Mucosa of rectum (tissue), 2 donors: ENCODE results near the gene PREPL.
A peak's percentile ranks its signal among the peaks of the same experiment; 100 is the strongest.
"Not testable (repeated sequence)": the region's sequence is repeated elsewhere in the genome, so short reads cannot be mapped to it uniquely, and the experiment has no call there.

Source experiments
- H3K27ac ChIP-seq, 2 donors: one replicate each; pipeline ENCODE4 v1.7.0; 2013; ENCODE audit warnings: inconsistent platforms in 2 of 2, low read depth in 2 of 2, low read length in 2 of 2
- H3K27me3 ChIP-seq, 2 donors: one replicate each; pipeline ENCODE4 v1.7.0; 2013; ENCODE audit warnings: low read length in 2 of 2; ENCODE audit not compliant: control insufficient read depth in 2 of 2, insufficient read depth in 2 of 2
- H3K36me3 ChIP-seq, 2 donors: one replicate each; pipeline ENCODE4 v1.7.0; 2013; ENCODE audit warnings: low read length in 2 of 2; ENCODE audit not compliant: control insufficient read depth in 2 of 2, insufficient read depth in 2 of 2
- H3K4me1 ChIP-seq, 2 donors: one replicate each; pipeline ENCODE4 v1.7.0; 2013; ENCODE audit warnings: low read length in 2 of 2, mild to moderate bottlenecking in 1 of 2; ENCODE audit not compliant: control insufficient read depth in 2 of 2, insufficient read depth in 2 of 2
- H3K4me3 ChIP-seq, 2 donors: one replicate each; pipeline ENCODE4 v1.7.0; 2013; ENCODE audit warnings: low read length in 2 of 2
- H3K9ac ChIP-seq, 2 donors: one replicate each; pipeline ENCODE4 v1.7.0; 2013; ENCODE audit warnings: low read length in 2 of 2, low read depth in 1 of 2, mild to moderate bottlenecking in 1 of 2
- H3K9me3 ChIP-seq, 2 donors: one replicate each; pipeline ENCODE4 v1.7.0; 2013; ENCODE audit warnings: low read length in 2 of 2; ENCODE audit not compliant: control insufficient read depth in 2 of 2
- donor health status: healthy.
- donor health status: Normal muscosa, but diverticular disease.

PREPL gene

DNA sequence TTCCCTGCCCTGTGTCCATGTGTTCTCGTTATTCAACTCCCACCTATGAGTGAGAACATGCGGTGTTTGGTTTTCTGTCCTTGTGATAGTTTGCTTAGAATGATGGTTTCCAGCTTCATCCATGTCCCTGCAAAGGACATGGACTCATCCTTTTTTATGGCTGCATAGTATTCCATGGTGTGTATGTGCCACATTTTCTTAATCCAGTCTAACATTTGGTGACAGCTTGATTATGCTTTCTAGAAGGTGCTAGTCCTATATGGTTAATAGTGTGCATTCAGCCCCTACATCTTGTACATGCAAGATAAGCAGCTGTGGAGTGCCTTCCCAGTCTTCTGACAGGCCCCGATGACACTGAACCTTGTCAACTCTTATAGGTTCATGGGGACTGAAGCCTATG lies 57.5 kb downstream of the PREPL start:
- not testable (repeated sequence) for H3K36me3 ChIP-seq, H3K9me3 ChIP-seq, H3K27me3 ChIP-seq, H3K9ac ChIP-seq, H3K4me1 ChIP-seq, H3K4me3 ChIP-seq, H3K27ac ChIP-seq

DNA sequence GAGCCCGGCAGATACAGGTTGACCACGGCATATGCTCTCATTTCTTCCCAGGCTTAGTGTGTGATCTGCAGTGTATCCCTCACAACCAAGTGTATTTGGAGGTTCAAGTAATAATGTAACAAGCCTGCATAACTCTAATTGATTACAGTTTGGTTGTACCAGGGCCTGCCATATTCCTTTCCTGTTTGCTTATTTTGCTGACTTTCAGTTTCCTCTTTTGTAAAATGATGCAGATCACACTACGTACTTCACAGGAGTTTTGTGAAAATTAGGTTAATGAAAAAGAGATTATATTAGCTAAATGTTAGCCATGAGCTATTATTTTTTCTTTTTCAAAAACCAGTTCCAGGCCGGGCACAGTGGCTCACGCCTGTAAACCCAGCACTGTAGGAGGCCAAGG lies 60.2 kb downstream of the PREPL start:
- no peak overlapping the region for H3K27ac ChIP-seq
- H3K9ac ChIP-seq, result no peak overlapping the region
- peaks cover 0 to 3% of the 10 kb centered on the region in 2 donors for H3K36me3 ChIP-seq
- no peaks in the 10 kb centered on the region for H3K9me3 ChIP-seq
- H3K4me3 ChIP-seq, result no peak overlapping the region
- no peaks in the 10 kb centered on the region for H3K4me1 ChIP-seq
- no peaks in the 10 kb centered on the region for H3K27me3 ChIP-seq

DNA sequence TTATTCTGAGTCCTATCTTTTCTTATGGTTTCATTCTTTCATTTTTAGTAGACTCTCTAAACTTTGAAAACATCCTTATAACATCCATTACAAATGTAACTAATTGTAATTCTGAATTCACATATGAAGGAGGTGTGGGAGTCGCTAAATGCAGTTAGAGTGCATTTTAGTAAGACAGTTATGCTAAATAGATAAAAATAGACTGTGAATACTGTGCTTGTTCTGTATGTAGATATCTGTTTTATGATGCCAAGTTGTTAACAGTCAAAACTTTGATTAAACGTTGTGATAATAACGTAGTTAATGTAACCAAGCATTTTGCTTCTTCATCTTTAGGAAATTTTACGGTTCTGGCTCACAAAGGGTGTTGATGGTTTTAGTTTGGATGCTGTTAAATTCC lies 61.7 kb downstream of the PREPL start:
- no peaks in the 10 kb centered on the region for H3K27me3 ChIP-seq
- no peaks in the 10 kb centered on the region for H3K9me3 ChIP-seq
- no peak overlapping the region for H3K9ac ChIP-seq
- H3K4me1 ChIP-seq, result no peaks in the 10 kb centered on the region
- H3K27ac ChIP-seq, result no peak overlapping the region
- no peak overlapping the region for H3K4me3 ChIP-seq
- peaks cover 0 to 3% of the 10 kb centered on the region in 2 donors for H3K36me3 ChIP-seq

DNA sequence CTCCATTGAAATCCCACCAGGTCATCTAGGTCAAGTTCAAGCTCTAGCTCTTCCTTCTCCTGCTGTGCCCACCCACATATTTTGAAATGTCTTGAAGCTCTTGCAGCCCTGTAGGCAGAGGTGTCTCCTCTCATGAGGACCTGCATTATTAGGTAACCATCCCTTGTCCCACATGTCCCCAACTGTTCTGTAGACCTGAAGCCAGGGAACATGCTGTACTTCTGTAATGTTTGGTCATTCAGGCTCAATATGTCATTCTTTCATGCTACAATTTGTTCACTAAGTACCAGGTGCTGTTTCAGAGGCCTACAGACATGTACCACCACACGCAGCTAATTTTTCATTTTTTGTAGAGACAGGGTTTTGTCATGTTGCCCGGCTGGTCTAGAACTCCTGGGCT lies 63.9 kb downstream of the PREPL start:
- Histone ChIP-seq H3K9me3 (no peaks in the 10 kb centered on the region), H3K36me3 (peaks cover 0 to 3% of the 10 kb centered on the region in 2 donors), H3K4me1 (peaks cover under 1 to 1% of the 10 kb centered on the region in 2 donors), H3K27ac (no peak overlapping the region), H3K4me3 (no peak overlapping the region), H3K27me3 (no peaks in the 10 kb centered on the region), H3K9ac (no peak overlapping the region)

DNA sequence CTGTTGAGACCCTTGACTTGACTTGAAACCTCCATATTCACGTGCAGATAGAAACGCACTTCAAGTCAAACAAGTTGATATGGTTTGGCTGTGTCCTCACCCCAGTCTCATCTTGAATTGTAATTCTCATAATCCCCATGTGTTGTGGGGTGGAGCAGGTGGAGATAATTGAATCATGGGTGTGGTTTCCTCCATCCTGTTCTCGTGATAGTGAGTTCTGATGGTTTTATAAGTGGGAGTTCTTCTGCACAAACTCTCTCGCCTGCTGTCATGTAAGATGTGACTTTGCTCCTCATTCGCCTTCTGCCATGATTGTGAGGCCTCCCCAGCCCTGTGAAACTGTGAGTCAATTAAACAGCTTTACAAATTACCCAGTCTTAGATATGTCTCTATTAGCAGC lies 64.6 kb downstream of the PREPL start:
- no peaks in the 10 kb centered on the region for H3K9me3 ChIP-seq
- H3K27ac ChIP-seq, result no peak overlapping the region
- H3K4me1 ChIP-seq, result peaks cover 7 to 8% of the 10 kb centered on the region in 2 donors
- peaks cover 0 to 3% of the 10 kb centered on the region in 2 donors for H3K36me3 ChIP-seq
- H3K27me3 ChIP-seq, result no peaks in the 10 kb centered on the region
- no peak overlapping the region for H3K4me3 ChIP-seq
- H3K9ac ChIP-seq, result no peak overlapping the region

DNA sequence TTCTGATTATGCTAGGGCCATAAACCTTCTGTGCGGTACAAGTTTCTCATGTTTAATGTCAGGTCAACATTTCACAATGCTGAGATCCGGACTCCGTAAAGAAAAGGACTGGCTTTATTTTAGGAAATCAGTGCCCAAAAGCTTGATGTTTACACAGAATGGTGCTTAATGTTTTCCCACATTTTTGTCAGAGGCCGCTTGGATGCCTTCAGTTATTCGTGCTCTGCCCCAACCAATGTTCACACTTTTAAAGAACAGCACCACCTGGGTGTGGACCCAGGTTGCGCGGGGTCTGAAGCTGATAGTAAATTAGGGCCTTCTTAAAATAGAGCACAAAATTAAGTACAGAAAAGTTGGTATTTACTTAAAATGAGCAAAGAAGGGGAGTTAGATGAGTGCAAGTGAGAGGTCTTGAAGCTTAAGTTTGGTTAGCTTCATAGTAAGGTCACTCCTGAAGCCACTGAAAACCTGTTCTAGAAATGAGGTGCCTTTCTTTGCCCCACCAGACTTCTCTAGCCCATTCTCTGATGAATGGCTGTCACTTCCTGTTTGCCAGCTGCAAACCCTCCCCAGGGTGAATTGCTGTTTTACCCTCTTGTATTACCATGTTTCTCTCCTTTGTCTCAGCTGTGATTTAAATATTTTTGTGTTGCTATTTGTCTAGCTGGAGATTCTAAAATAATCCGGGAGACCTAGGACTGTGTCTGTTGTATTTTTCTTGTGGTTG lies 65.5 kb downstream of the PREPL start:
- no peak overlapping the region for H3K4me3 ChIP-seq
- no peak overlapping the region for H3K27ac ChIP-seq
- no peaks in the 10 kb centered on the region for H3K9me3 ChIP-seq
- H3K27me3 ChIP-seq, result no peaks in the 10 kb centered on the region
- peaks cover 13 to 16% of the 10 kb centered on the region in 2 donors for H3K4me1 ChIP-seq
- no peak overlapping the region for H3K9ac ChIP-seq
- H3K36me3 ChIP-seq, result peaks cover 0 to under 1% of the 10 kb centered on the region in 2 donors

DNA sequence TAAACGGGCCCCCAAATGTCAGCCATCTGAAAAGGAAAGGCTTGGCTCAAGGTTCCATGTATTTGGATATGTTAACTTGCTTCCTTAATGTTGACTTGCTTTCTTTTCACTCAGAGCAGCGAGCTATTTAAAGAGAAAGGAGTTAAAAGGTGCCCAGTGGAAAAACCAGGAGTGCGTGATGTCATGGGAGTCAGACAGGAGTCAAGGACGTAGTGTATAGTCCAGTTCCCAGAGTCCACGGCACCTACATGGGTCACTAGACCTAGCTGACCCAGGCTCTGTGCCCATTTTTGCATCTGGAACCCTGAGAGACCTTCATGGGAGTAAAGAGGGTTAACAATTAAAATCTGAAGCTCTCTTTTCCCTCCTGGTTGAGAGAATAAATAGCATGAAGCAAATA lies 66.2 kb downstream of the PREPL start:
- no peaks in the 10 kb centered on the region for H3K27me3 ChIP-seq
- H3K4me1 ChIP-seq, result peaks cover 14 to 18% of the 10 kb centered on the region in 2 donors
- H3K27ac ChIP-seq, result no peak overlapping the region
- no peak overlapping the region for H3K9ac ChIP-seq
- H3K4me3 ChIP-seq, result no peak overlapping the region
- no peaks in the 10 kb centered on the region for H3K9me3 ChIP-seq
- H3K36me3 ChIP-seq, result no peaks in the 10 kb centered on the region

DNA sequence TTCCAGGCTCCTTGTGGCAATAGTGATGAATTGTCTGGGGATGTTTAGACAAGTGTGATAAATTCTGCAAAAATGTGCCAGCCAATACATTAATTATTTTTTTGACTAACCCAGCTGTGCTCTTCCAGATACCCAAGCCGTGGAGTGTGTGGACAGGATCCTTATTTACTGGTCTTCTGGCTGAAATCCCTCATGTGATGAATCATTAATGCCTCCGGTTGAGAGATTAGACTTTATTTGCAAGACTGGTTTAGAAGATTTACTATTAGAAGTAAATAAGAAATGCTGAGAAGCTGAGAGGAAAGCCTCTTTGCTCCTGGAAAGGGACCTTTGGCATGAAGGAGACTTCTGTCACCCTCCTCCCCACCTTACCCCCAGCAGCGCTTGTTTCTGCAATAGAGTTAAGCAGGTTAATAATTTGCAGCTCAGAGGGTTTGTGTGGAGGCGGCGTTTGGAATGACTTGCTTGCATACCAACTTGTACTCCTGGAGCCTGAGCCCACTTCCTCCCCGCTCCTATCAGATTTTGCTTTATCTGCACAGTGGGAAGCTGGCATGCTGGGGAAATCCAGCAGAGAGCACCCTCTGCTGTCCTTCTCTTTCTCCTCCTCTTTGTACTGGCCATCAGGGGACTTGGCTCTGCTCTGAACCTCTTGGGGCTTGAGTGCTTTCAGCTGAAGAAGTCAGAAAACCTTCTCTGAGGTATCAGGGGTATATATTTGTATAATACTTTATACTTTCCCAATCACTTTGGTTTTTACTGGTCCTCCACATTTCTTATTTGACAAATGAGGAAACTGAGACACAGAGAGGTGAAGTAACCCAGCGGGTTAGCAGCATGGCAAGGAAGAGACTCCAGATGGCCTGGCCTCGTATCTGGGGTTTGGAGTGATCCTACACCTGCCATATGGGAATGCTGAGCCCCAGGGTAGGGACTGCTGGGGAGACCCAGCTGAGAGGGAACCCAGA lies 69.7 kb downstream of the PREPL start:
- peak overlapping the region in 1 of 2 donors; percentile 5 for H3K4me3 ChIP-seq
- H3K36me3 ChIP-seq, result no peaks in the 10 kb centered on the region
- peak overlapping the region; percentile 2 to 54 for H3K27ac ChIP-seq

DNA sequence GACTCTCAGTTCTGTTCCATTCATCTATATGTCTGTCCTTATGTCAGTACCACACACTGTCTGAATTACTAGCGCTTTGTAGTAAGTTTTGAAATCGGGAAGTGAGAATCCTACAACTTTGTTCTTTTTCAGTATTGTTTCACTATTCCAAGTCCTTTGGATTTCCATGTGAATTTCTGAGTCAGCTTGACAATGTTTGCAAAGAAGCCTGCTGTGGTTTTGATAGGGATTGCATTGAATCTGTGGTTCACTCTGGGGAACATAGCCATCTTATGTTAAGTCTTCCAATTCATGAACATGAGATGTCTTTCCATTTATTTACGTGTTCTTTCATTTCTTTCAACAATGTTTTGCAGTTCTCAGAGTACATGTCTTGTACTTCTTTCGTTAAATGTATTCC lies 71.0 kb downstream of the PREPL start:
- no peak overlapping the region for H3K4me3 ChIP-seq
- no peaks in the 10 kb centered on the region for H3K36me3 ChIP-seq
- H3K27me3 ChIP-seq, result no peaks in the 10 kb centered on the region
- no peak overlapping the region for H3K27ac ChIP-seq
- H3K4me1 ChIP-seq, result peaks cover 14 to 25% of the 10 kb centered on the region in 2 donors
- H3K9me3 ChIP-seq, result no peaks in the 10 kb centered on the region
- no peak overlapping the region for H3K9ac ChIP-seq

More for the DNA sequence above, 69.7 kb downstream of the PREPL start:
- Histone ChIP-seq H3K9me3 (no peaks in the 10 kb centered on the region), H3K4me1 (peaks cover 14 to 22% of the 10 kb centered on the region in 2 donors), H3K9ac (peak overlapping the region in 1 of 2 donors; percentile 17), H3K27me3 (no peaks in the 10 kb centered on the region)
